Neutrophil (primary cell): ENCODE data around the gene THBS4.

Experiments used
- H3K27ac ChIP-seq: fragments of 200-600 bp; sonication (generic); 2 replicates; pipeline ENCODE4 v1.5.1; 2016; ENCODE audit warnings: mild to moderate bottlenecking, moderate library complexity
- H3K27me3 ChIP-seq: fragments of 200-600 bp; sonication (generic); 2 replicates; pipeline ENCODE4 v1.6.0; 2016; ENCODE audit warnings: mild to moderate bottlenecking
- H3K36me3 ChIP-seq: fragments of 200-600 bp; sonication (generic); 2 replicates; pipeline ENCODE4 v1.5.1; 2017
- H3K4me1 ChIP-seq, 2 experiments: fragments of 200-600 bp in 1 of 2; sonication (generic) in 1 of 2; 1 replicate in 1 of 2; 2 replicates in 1 of 2; pipeline versions ENCODE4 v1.5.1 to v1.6.1; 2013 to 2016; ENCODE audit warnings: low read depth in 1 of 2, low read length in 1 of 2, mild to moderate bottlenecking in 1 of 2, moderate library complexity in 1 of 2; ENCODE audit not compliant: control insufficient read depth in 1 of 2, insufficient read depth in 1 of 2
- H3K4me3 ChIP-seq, 2 experiments: fragments of 200-600 bp in 1 of 2; sonication (generic) in 1 of 2; 1 replicate in 1 of 2; 2 replicates in 1 of 2; pipeline ENCODE4 v1.5.1; 2013 to 2016; ENCODE audit warnings: low read depth in 1 of 2, low read length in 1 of 2, mild to moderate bottlenecking in 1 of 2, moderate library complexity in 1 of 2
- H3K9me3 ChIP-seq: fragments of 200-600 bp; sonication (generic); 2 replicates; pipeline ENCODE4 v1.5.1; 2016
- CTCF ChIP-seq: fragments of 200-600 bp; sonication (generic); IDR thresholded peaks from 2 replicates; pipeline ENCODE4 v1.5.1; 2016; ENCODE audit warnings: antibody characterized with exemption

Gene THBS4

DNA sequence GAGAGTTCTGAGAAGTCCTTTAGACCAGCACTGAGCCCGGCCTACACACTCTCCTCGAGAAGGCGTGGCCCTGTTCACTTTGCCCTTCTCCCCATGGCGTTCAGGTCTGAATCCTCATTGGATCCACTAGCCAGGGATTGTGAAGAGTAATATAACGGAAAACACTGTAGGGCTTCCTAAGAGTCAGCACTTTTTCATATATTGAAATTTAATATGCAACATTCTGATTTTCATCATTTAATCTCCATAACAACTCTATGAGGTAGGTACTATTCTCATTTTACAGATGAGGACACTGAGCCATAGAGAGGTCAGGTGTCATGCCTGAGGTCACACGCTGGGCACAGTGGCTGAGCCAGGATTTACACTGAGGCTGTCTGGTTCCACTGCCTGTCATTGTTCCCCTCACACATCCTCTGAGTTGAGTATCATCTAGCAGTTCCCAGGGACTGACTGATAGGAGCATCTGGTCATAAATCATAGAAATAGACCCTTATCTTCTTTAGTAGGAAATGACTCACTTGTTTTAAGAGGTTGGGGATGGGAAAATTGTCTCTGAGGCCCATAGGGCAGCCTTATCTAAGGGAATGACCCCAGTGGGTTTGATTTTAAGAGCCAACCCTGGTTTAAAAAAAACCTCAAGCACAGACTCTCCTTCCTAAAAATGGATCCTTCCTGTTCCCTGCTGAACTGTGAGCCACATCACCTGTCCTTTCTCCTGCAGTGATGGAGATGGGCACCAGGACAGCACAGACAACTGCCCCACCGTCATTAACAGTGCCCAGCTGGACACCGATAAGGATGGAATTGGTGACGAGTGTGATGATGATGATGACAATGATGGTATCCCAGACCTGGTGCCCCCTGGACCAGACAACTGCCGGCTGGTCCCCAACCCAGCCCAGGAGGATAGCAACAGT is 41.2 kb downstream of the THBS4 start:
- Histone ChIP-seq H3K36me3 (peaks cover 49% of the 10 kb centered on the region), H3K27me3 (no peaks in the 10 kb centered on the region), H3K27ac (no peak overlapping the region), H3K9me3 (no peaks in the 10 kb centered on the region), H3K4me3 (no peak overlapping the region), H3K4me1 (no peaks in the 10 kb centered on the region)
- TF ChIP-seq CTCF = no peak

GRCh38 chr5:80077051-80077714 is 42.0 kb downstream of the THBS4 start:
- Histone ChIP-seq H3K9me3 (no peaks in the 10 kb centered on the region), H3K27me3 (no peaks in the 10 kb centered on the region), H3K4me3 (no peak overlapping the region), H3K4me1 (no peaks in the 10 kb centered on the region), H3K27ac (no peak overlapping the region), H3K36me3 (peaks cover 49% of the 10 kb centered on the region)
- TF ChIP-seq CTCF = no peak

GRCh38 chr5:80078921-80079320 is 43.8 kb downstream of the THBS4 start:
- TF ChIP-seq CTCF = no peak
- Histone ChIP-seq H3K27ac (no peak overlapping the region), H3K9me3 (no peaks in the 10 kb centered on the region), H3K36me3 (peaks cover 49% of the 10 kb centered on the region), H3K4me1 (peaks cover 6 to 13% of the 10 kb centered on the region in 2 experiments), H3K27me3 (no peaks in the 10 kb centered on the region), H3K4me3 (no peak overlapping the region)

DNA sequence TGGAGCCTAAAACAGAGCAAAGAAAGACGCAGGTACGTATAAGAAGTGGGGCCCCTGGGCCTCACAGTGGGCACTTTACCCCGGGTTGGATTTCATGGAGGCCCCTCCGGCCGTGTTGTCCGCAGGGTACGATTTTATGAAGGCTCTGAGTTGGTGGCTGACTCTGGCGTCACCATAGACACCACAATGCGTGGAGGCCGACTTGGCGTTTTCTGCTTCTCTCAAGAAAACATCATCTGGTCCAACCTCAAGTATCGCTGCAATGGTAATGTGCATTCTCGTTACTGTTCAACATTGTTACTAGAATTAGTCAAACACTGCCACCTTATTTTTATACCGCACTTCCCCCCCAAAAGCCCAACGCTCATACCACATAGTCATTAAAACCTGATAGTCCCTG is 47.1 kb downstream of the THBS4 start:
- no peaks in the 10 kb centered on the region for H3K27me3 ChIP-seq
- H3K4me3 ChIP-seq = no peak overlapping the region
- H3K9me3 ChIP-seq = no peaks in the 10 kb centered on the region
- no peak overlapping the region for H3K27ac ChIP-seq
- peaks cover 6 to 13% of the 10 kb centered on the region in 2 experiments for H3K4me1 ChIP-seq
- peaks cover 30% of the 10 kb centered on the region for H3K36me3 ChIP-seq
- TF ChIP-seq CTCF = no peak

DNA sequence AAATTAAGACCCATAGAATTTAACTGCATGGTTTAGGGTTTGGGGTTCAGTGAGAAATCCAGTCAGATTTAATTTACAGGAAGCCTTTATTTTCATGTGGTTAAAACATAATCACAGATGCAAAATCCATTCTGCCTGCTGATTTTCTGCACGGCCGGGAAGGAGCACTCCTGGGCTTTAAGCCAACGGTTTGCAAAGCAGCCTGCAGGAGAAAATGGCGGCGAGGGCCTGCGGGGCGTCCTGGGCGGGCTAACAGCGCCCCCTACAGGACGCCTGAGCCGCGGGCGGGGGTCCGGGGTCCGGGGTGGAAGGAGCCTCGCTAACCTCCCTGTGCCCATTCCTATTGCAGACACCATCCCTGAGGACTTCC is 47.6 kb downstream of the THBS4 start:
- peak; percentile 61 for TF ChIP-seq CTCF
- Histone ChIP-seq H3K9me3 (no peaks in the 10 kb centered on the region), H3K4me3 (peak overlapping the region in 1 of 2 experiments; percentile 42), H3K36me3 (peaks cover 25% of the 10 kb centered on the region), H3K27me3 (no peaks in the 10 kb centered on the region), H3K4me1 (peaks cover 6 to 13% of the 10 kb centered on the region in 2 experiments), H3K27ac (no peak overlapping the region)
